Measurements from ENCODE around the gene PSME1. TPM values are rescaled to one million over a fixed set of nuclear protein-coding genes. Genes with fewer than 3 reads are reported as not detected.

PSME1 gene
- total and polyA plus RNA-seq, 2 of the 4 experiments (the other 2 are of a cell fraction): 42.8 to 106 TPM

DNA sequence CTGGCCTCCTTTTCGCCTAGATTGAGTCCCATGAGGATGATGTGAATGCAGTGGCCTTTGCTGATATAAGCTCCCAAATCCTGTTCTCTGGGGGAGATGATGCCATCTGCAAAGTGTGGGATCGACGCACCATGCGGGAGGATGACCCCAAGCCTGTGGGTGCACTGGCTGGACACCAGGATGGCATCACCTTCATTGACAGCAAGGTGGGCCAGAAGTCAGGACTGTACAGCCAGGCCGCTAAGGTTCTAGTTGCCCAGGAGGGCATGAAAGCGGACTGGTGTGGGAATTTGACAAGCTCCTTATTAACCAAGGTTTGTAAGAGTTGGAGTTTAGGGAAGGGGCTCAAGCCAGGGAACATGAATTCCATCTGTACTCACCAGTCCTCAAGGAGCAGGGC, 16.3 kb upstream of the PSME1 start:
- no peak overlapping the region for H3K56ac ChIP-seq (ENCODE audit: extremely low read depth, insufficient read depth, low read length)
- H3K4me2 ChIP-seq (ENCODE audit: low read depth, low read length): no peak overlapping the region
- no peak overlapping the region for H3K9ac ChIP-seq (ENCODE audit: low read depth, low read length)
- H3K4me1 ChIP-seq (ENCODE audit: control insufficient read depth, insufficient read depth, low read length): peaks cover 3% of the 10 kb centered on the region; the same call in 1 of the 2 replicates
- peaks cover 35% of the 10 kb centered on the region for H3K36me3 ChIP-seq (ENCODE audit: control insufficient read depth, insufficient read depth, low read length)
- no peaks in the 10 kb centered on the region for H4K20me1 ChIP-seq (ENCODE audit: insufficient read depth, low read length)
- in situ Hi-C loops (cut with MboI; ENCODE audit: low sequenced_read_pairs): no loop called here
- H3K27ac ChIP-seq (ENCODE audit: insufficient read depth, low read length): no peak overlapping the region
- H2BK20ac ChIP-seq (ENCODE audit: low read depth, low read length): no peak overlapping the region
- H4K8ac ChIP-seq (ENCODE audit: low read depth in 2 of 2, low read length in 2 of 2): no peak overlapping the region
- H2AFZ ChIP-seq (replicated peaks; ENCODE audit: low read length, poor library complexity): no peak overlapping the region
- no TSS peak for BruUV-seq (replicated peaks)
- intact Hi-C loops (cut with micrococcal nuclease): no loop called here
- TF ChIP-seq FOS (IDR thresholded peaks at IDR 0.05; ENCODE audit: low read depth, low read length) (no peak), MAFK (IDR thresholded peaks at IDR 0.05; ENCODE audit: low read depth, low read length) (no peak), POLR2A (IDR thresholded peaks at IDR 0.05; ENCODE audit: low read depth, low read length) (no peak)
- TF ChIP-seq, protein P1, sequence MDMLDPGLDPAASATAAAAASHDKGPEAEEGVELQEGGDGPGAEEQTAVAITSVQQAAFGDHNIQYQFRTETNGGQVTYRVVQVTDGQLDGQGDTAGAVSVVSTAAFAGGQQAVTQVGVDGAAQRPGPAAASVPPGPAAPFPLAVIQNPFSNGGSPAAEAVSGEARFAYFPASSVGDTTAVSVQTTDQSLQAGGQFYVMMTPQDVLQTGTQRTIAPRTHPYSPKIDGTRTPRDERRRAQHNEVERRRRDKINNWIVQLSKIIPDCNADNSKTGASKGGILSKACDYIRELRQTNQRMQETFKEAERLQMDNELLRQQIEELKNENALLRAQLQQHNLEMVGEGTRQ (IDR thresholded peaks at IDR 0.05; ENCODE audit: low read depth, low read length): no peak
- no peaks in the 10 kb centered on the region for H3K27me3 ChIP-seq (ENCODE audit: control insufficient read depth, insufficient read depth, low read length)
- H4K91ac ChIP-seq (ENCODE audit: insufficient read depth, low read depth, low read length): no peak overlapping the region
- no peak overlapping the region for H3K23ac ChIP-seq (ENCODE audit: low read depth, low read length)
- no peaks in the 10 kb centered on the region for H3K9me3 ChIP-seq (ENCODE audit: control insufficient read depth, insufficient read depth, low read length)
- no peak for ATAC-seq (ENCODE audit: low read depth)
- no peak overlapping the region for H2BK15ac ChIP-seq (ENCODE audit: low read depth, low read length)
- H3K9me1 ChIP-seq (ENCODE audit: insufficient read depth, low read length): peaks cover 8% of the 10 kb centered on the region; the same call in 1 of the 2 replicates
- H4K5ac ChIP-seq (ENCODE audit: low read depth, low read length): no peak overlapping the region
- no peak overlapping the region for H3K4me3 ChIP-seq (ENCODE audit: insufficient read depth, low read depth, low read length)
- H3K18ac ChIP-seq (ENCODE audit: low read depth, low read length): no peak overlapping the region
- dilution Hi-C loops (cut with HindIII; ENCODE audit: low sequenced_read_pairs, unreplicated experiment): no loop called here
- peaks cover 10 to 16% of the 10 kb centered on the region in 2 experiments; a peak in 2 of 4 replicates for H3K79me1 ChIP-seq (ENCODE audit: low read depth in 1 of 2, low read length in 2 of 2)
- ChIA-PET CTCF (no interaction called here), POLR2A (ENCODE audit: unreplicated experiment) (no interaction called here)
- H2AK9ac ChIP-seq (replicated peaks; ENCODE audit: low read depth, low read length, poor library complexity): no peak overlapping the region
- no peak for DNase-seq
- H2AK5ac ChIP-seq (ENCODE audit: low read depth, low read length): no peak overlapping the region
- H2BK120ac ChIP-seq (ENCODE audit: low read depth, low read length): no peak overlapping the region
- no peak overlapping the region for H3K14ac ChIP-seq (replicated peaks; ENCODE audit: low read depth, low read length)
- no peak overlapping the region for H3K4ac ChIP-seq (ENCODE audit: low read depth, low read length)
- no peak overlapping the region for H2BK5ac ChIP-seq (ENCODE audit: low read depth, low read length, poor library complexity, severe bottlenecking)
- 100% methylated on average over 3 of the region's 6 CpGs; no CpG with 5 or more reads in 1 of the 2 experiments for WGBS, 2 experiments (ENCODE audit: extremely low coverage in 2 of 2, insufficient read length in 1 of 2)

All from IMR-90 (cell line).